Glutamatergic neuron (in vitro differentiated cells): Measurements from ENCODE around the gene GPR143. TPM values are rescaled to one million over a fixed set of nuclear protein-coding genes. Genes with fewer than 3 reads are reported as not detected.

ENCODE experiments used
- DNase-seq: peaks from one replicate; pipeline ENCODE4 v3.0.0; 2022
- H3K27ac Mint-ChIP-seq: one replicate; pipeline ENCODE4 v1.8.0; 2020; ENCODE audit warnings: mild to moderate bottlenecking, mixed read lengths, inconsistent platforms; ENCODE audit not compliant: unreplicated experiment
- H3K27me3 Mint-ChIP-seq: one replicate; pipeline ENCODE4 v1.8.0; 2020; ENCODE audit warnings: mild to moderate bottlenecking, moderate library complexity, mixed read lengths, inconsistent platforms; ENCODE audit not compliant: unreplicated experiment
- H3K36me3 Mint-ChIP-seq: one replicate; pipeline ENCODE4 v1.8.0; 2020; ENCODE audit warnings: mild to moderate bottlenecking, mixed read lengths, inconsistent platforms; ENCODE audit not compliant: unreplicated experiment
- H3K4me1 Mint-ChIP-seq: one replicate; pipeline ENCODE4 v1.8.0; 2020; ENCODE audit warnings: mild to moderate bottlenecking, low read depth, mixed read lengths, inconsistent platforms; ENCODE audit not compliant: unreplicated experiment
- H3K4me3 Mint-ChIP-seq: one replicate; pipeline ENCODE4 v1.8.0; 2020; ENCODE audit warnings: mild to moderate bottlenecking, mixed read lengths, inconsistent platforms; ENCODE audit not compliant: unreplicated experiment
- H3K9me3 Mint-ChIP-seq: one replicate; pipeline ENCODE4 v1.8.0; 2020; ENCODE audit warnings: mild to moderate bottlenecking, moderate library complexity, mixed read lengths, inconsistent platforms; ENCODE audit not compliant: unreplicated experiment
- total RNA-seq: library from RNA; stranded (reverse); fragmentation: NEBNext Ultra II Directional; extraction: Animal tissue kit (Norgen Biotek cat#: 25700); gene quantifications from one replicate; pipeline ENCODE4 v1.2.1, GENCODE V29; 2021; ENCODE audit not compliant: unreplicated experiment
- TF ChIP-seq, protein P1 (sequence below): fragments of 200-600 bp; sonication (generic); IDR thresholded peaks from one replicate; pipeline ENCODE4 v1.5.0; 2021; ENCODE audit not compliant: partially characterized antibody, unreplicated experiment

The GPR143 gene
- total RNA-seq, 1 donor from 2014 or later: not detected

DNA sequence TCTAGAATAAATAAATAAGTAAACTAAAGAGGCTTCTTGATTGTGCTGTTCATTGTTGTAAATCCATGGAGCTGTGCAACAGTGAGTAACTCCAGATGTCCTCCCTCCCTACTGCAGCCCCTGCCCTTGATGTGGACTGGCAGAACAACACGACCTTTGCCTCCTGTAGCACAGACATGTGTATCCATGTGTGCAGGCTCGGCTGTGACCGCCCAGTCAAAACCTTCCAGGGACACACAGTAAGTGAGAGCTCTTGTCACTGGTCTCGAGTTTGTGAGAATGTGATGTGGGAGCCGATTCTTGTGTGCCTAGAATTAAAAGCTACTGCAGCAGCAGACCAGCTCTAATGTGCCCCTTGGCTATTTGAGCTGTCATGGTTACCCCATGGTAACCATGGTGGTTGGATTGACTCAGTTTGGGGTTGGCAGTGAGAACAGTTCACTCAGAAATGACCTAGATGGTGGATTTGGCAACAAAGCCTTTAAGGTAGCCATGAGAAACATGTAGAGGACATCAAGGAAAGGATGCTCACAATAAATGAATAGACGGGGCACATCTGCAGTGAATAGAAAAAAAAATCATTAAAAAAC, 60.7 kb downstream of the GPR143 start:
- TF ChIP-seq, protein P1, sequence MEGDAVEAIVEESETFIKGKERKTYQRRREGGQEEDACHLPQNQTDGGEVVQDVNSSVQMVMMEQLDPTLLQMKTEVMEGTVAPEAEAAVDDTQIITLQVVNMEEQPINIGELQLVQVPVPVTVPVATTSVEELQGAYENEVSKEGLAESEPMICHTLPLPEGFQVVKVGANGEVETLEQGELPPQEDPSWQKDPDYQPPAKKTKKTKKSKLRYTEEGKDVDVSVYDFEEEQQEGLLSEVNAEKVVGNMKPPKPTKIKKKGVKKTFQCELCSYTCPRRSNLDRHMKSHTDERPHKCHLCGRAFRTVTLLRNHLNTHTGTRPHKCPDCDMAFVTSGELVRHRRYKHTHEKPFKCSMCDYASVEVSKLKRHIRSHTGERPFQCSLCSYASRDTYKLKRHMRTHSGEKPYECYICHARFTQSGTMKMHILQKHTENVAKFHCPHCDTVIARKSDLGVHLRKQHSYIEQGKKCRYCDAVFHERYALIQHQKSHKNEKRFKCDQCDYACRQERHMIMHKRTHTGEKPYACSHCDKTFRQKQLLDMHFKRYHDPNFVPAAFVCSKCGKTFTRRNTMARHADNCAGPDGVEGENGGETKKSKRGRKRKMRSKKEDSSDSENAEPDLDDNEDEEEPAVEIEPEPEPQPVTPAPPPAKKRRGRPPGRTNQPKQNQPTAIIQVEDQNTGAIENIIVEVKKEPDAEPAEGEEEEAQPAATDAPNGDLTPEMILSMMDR: no peak
- peaks cover 2% of the 10 kb centered on the region for H3K4me1 Mint-ChIP-seq
- H3K27ac Mint-ChIP-seq: no peak overlapping the region
- DNase-seq: no peak
- no peaks in the 10 kb centered on the region for H3K9me3 Mint-ChIP-seq
- H3K36me3 Mint-ChIP-seq: no peaks in the 10 kb centered on the region
- H3K4me3 Mint-ChIP-seq: no peak overlapping the region
- H3K27me3 Mint-ChIP-seq: peaks cover 4% of the 10 kb centered on the region

DNA sequence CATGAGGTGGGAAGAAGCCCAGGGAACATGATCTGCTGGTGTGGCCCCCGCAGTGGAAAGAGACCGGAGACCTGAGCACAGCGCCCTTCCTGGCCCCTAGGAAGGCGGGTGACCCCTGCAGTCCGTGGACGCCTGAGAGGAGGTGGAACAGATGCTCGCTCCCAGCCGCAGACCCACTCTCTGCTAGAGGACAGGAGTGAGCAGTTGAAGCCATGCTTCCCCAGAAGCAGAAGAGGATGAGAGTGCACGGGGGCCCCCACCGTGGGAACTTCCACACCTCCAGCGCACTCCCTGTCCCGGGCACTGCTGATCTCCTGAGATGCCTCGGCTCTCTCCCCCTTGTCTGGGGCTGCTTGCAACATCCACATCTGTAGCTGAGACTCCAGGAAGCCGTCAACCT, 62.2 kb downstream of the GPR143 start:
- Mint-ChIP-seq H3K36me3 (no peaks in the 10 kb centered on the region), H3K4me1 (peaks cover 2% of the 10 kb centered on the region), H3K4me3 (no peak overlapping the region), H3K27me3 (peaks cover 4% of the 10 kb centered on the region), H3K9me3 (no peaks in the 10 kb centered on the region), H3K27ac (no peak overlapping the region)
- TF ChIP-seq, protein P1: no peak
- DNase-seq: no peak

DNA sequence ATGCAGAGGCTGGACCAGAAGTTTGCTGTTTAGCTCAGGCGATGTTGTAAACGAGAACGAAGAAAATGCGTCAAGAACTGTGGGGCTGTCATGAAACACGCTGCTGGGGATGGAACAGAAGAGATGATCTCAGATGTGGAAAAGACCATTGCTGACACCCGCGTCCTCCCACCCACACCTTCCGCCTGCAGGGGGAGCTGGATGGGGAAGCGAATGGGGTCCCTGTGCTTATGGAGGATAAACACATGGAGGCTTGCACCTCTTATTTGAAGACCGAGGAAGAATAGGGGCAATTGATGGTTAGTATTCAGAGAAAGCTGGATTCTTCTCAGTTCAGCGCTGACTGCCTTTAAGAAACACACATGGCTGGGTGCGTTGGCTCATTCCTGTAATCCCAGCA, 63.9 kb downstream of the GPR143 start:
- DNase-seq: no peak
- TF ChIP-seq, protein P1: no peak
- Mint-ChIP-seq H3K27me3 (no peaks in the 10 kb centered on the region), H3K9me3 (no peaks in the 10 kb centered on the region), H3K4me1 (no peaks in the 10 kb centered on the region), H3K27ac (no peak overlapping the region), H3K36me3 (no peaks in the 10 kb centered on the region), H3K4me3 (no peak overlapping the region)

DNA sequence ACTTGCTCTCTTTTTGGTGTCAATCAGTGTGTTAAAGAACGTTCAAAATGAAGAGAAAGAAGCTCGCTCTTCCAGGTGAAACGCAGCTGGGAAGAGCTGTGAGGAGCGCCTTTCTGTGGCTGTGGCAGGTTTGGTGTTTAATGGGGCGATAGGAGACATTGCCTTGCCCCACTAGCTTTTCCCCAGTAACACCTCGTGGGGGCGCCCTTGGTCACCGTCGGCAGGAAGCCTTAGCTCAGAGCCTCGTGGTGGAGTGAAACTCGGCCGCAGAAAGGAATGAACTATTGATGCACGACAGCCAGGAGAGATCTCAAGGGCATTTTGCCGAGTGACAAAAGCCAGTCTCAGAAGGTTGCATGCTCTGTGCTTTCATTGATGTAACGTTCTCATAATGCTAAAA, 65.1 kb downstream of the GPR143 start:
- Mint-ChIP-seq H3K9me3 (no peaks in the 10 kb centered on the region), H3K4me1 (no peaks in the 10 kb centered on the region), H3K36me3 (no peaks in the 10 kb centered on the region), H3K27ac (no peak overlapping the region), H3K27me3 (no peaks in the 10 kb centered on the region), H3K4me3 (no peak overlapping the region)
- TF ChIP-seq, protein P1: no peak
- DNase-seq: no peak

DNA sequence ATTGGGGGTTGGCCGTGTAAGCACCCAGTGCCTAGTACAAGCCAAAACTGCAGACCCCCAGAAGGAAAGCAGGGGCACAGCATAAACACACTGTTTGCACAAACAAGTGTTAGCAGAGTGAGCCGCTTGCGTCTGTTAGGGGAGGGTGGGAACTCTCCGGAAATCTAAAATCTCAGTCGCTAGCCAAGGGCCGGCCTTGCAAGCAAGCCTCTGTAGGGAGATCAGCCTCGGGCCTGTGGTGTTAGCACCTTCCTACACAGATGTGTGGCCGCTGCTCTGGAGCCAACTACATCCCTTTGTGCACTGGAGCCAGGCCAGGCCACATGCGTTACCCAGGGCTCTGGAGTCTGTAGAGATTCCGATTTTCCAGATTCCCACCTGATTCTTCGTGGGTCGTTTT, 67.1 kb downstream of the GPR143 start:
- no peaks in the 10 kb centered on the region for H3K36me3 Mint-ChIP-seq
- no peak overlapping the region for H3K4me3 Mint-ChIP-seq
- no peaks in the 10 kb centered on the region for H3K4me1 Mint-ChIP-seq
- H3K27ac Mint-ChIP-seq: no peak overlapping the region
- H3K9me3 Mint-ChIP-seq: no peaks in the 10 kb centered on the region
- DNase-seq: no peak
- H3K27me3 Mint-ChIP-seq: no peaks in the 10 kb centered on the region
- TF ChIP-seq, protein P1: no peak
